K562 (cell line): Measurements from ENCODE around the gene NFATC2. TPM values are rescaled to one million over a fixed set of nuclear protein-coding genes. Genes with fewer than 3 reads are reported as not detected.

ENCODE experiments used
- BDP1 ChIP-seq: IDR thresholded peaks from 3 replicates; pipeline ENCODE4 v1.6.1; 2011; ENCODE audit not compliant: insufficient read length, insufficient read depth
- CBFA2T2 ChIP-seq: fragments of 450-650 bp; conservative IDR thresholded peaks from 2 replicates; pipeline ENCODE4 v1.6.1; 2017; ENCODE audit warnings: mild to moderate bottlenecking
- CHD4 ChIP-seq: fragments of 200-600 bp; sonication (generic); IDR thresholded peaks from 3 replicates; pipeline ENCODE4 v1.6.1; 2012; ENCODE audit warnings: low read depth, mild to moderate bottlenecking, mixed read lengths, low read length, inconsistent platforms; ENCODE audit not compliant: insufficient read depth, insufficient replicate concordance, poor library complexity, severe bottlenecking
- E2F6 ChIP-seq, 2 experiments: IDR thresholded peaks; 2 replicates each; pipeline ENCODE4 v1.6.1; 2011; ENCODE audit warnings: borderline replicate concordance in 1 of 2, control low read depth in 1 of 2, low read depth in 1 of 2, low read length in 1 of 2, mild to moderate bottlenecking in 1 of 2, mixed read lengths in 1 of 2, moderate library complexity in 1 of 2; ENCODE audit not compliant: insufficient read depth in 1 of 2, insufficient read length in 1 of 2, poor library complexity in 1 of 2, severe bottlenecking in 1 of 2; ENCODE audit errors: extremely low read depth in 1 of 2
- FOXJ3 ChIP-seq: sonication (generic); formaldehyde crosslinking; IDR thresholded peaks from 2 replicates; pipeline ENCODE4 v1.4.0; 2020; ENCODE audit warnings: mild to moderate bottlenecking, missing genetic modification reagents
- KAT8 ChIP-seq: fragments of 450-650 bp; IDR thresholded peaks from 2 replicates; pipeline ENCODE4 v1.6.1; 2016; ENCODE audit warnings: low read depth, mild to moderate bottlenecking
- KLF1 ChIP-seq: fragments of 450-650 bp; IDR thresholded peaks from 2 replicates; pipeline ENCODE4 v1.6.1; 2016; ENCODE audit warnings: missing genetic modification characterization, missing compliant biosample characterization
- MEF2D ChIP-seq: conservative IDR thresholded peaks from 2 replicates; pipeline ENCODE4 v1.6.1; 2016; ENCODE audit warnings: low read depth, missing genetic modification characterization, missing compliant biosample characterization
- MYBL2 ChIP-seq, 2 experiments: fragments of 450-650 bp in 1 of 2; sonication (generic) in 1 of 2; formaldehyde crosslinking in 1 of 2; IDR thresholded peaks; 2 replicates each; pipeline versions ENCODE4 v1.6.1 to v1.8.1; 2017 to 2022; ENCODE audit warnings: borderline replicate concordance in 1 of 2, inconsistent platforms in 1 of 2, low read depth in 1 of 2, mild to moderate bottlenecking in 1 of 2, missing genetic modification reagents in 1 of 2, moderate library complexity in 1 of 2
- NFIX ChIP-seq: fragments of 250-450 bp; sonication (Bioruptor Pico); IDR thresholded peaks from 2 replicates; pipeline ENCODE4 v1.4.0; 2020; ENCODE audit warnings: low read depth, mild to moderate bottlenecking, moderate library complexity
- PCBP1 ChIP-seq: fragments of 200-400 bp; formaldehyde crosslinking; IDR thresholded peaks from 2 replicates; pipeline ENCODE4 v1.6.1; 2018; ENCODE audit warnings: mild to moderate bottlenecking, low read depth, low read length; ENCODE audit not compliant: poor library complexity, severe bottlenecking
- PML ChIP-seq: IDR thresholded peaks from 2 replicates; pipeline ENCODE4 v1.6.1; 2012; ENCODE audit warnings: low read length, inconsistent platforms
- POLR3A ChIP-seq: IDR thresholded peaks from 2 replicates; pipeline ENCODE4 v1.6.1; 2011; ENCODE audit warnings: borderline replicate concordance, mild to moderate bottlenecking, moderate library complexity; ENCODE audit not compliant: insufficient read length, insufficient read depth; ENCODE audit errors: extremely low read depth
- TRIM28 ChIP-seq: fragments of 450-650 bp; IDR thresholded peaks from 2 replicates; pipeline ENCODE4 v1.6.1; 2017
- ZNF174 ChIP-seq: fragments of 250-450 bp; sonication (Bioruptor Pico); IDR thresholded peaks from 2 replicates; pipeline ENCODE4 v1.4.0; 2020; ENCODE audit warnings: mild to moderate bottlenecking
- ZNF175 ChIP-seq: fragments of 200-800 bp; sonication (Bioruptor generic); IDR thresholded peaks from 2 replicates; pipeline ENCODE4 v1.6.1; 2016; ENCODE audit warnings: low read depth, mild to moderate bottlenecking, missing genetic modification characterization, missing compliant biosample characterization
- ZNF184 ChIP-seq: sonication (generic); formaldehyde crosslinking; IDR thresholded peaks from 2 replicates; pipeline ENCODE4 v1.5.0; 2020; ENCODE audit warnings: missing genetic modification reagents
- polyA plus RNA-seq, 8 experiments: library from polyadenylated mRNA; depleted of rRNA in 4 of 8; stranded (reverse) in 5 of 8; unstranded in 3 of 8; fragments of >200 nt; fragmentation: Nextera tagmentation in 2 of 8; fragmentation: Illumina TruSeq in 1 of 8; extraction: Ambion mirVana in 2 of 8; extraction: Trizol in 1 of 8; gene quantifications; 2 replicates each; pipeline versions ENCODE4 v1.2.1 to v1.2.3, GENCODE V29; 2011 to 2014; ENCODE audit warnings: inconsistent platforms in 1 of 8, missing spikeins in 1 of 8
- total RNA-seq, 7 experiments: library from RNA; depleted of rRNA in 6 of 7; stranded (reverse); fragments of >200 nt in 6 of 7; fragmentation: Illumina TruSeq in 2 of 7; extraction: Trizol in 2 of 7; gene quantifications; 2 replicates each; pipeline versions ENCODE4 v1.2.1 to v1.2.3, GENCODE V29; 2011 to 2021; ENCODE audit warnings: low replicate concordance in 1 of 7

The NFATC2 gene
- total and polyA plus RNA-seq, 9 of the 15 experiments (the other 6 are each of a cell fraction or from before 2014, with no cell fraction given): 1.9 to 11.2 (median 3.0) TPM

GRCh38 chr20:51492167-51493092 is 50.1 kb downstream of the NFATC2 start (continued):
- TF ChIP-seq ZNF174 (CRISPR knock-in tag): no peak
- no peak; the same call in 1 of the 2 replicates for TF ChIP-seq ZNF175 (CRISPR knock-in tag)
- TF ChIP-seq PCBP1: peak; percentile 41
- TF ChIP-seq NFIX (CRISPR knock-in tag): no peak; the same call in 1 of the 2 replicates
- TF ChIP-seq KAT8: no peak
- TF ChIP-seq E2F6 (IDR thresholded peaks at IDR 0.05; ENCODE audit: borderline replicate concordance in 1 of 2, extremely low read depth in 1 of 2, insufficient read depth in 1 of 2, insufficient read length in 1 of 2, low read depth in 1 of 2, low read length in 1 of 2, poor library complexity in 1 of 2, severe bottlenecking in 1 of 2): peak; percentile 63 to 82
- TF ChIP-seq CHD4: no peak
- no peak for TF ChIP-seq MEF2D
- TF ChIP-seq BDP1: no peak
- TF ChIP-seq FOXJ3 (CRISPR knock-in tag): no peak
- peak; percentile 33; the same call in 1 of the 2 replicates for TF ChIP-seq PML
- TF ChIP-seq ZNF184: no peak
- TF ChIP-seq CBFA2T2: no peak
- no peak for TF ChIP-seq MYBL2 (IDR thresholded peaks at IDR 0.05; ENCODE audit: low read depth)
- no peak for TF ChIP-seq MYBL2 (CRISPR knock-in tag; IDR thresholded peaks at IDR 0.05; ENCODE audit: borderline replicate concordance)
- TF ChIP-seq KLF1: no peak
- no peak for TF ChIP-seq TRIM28
- TF ChIP-seq POLR3A: no peak
